ENCODE results near the gene POTED. TPM values are rescaled to one million over a fixed set of nuclear protein-coding genes. Genes with fewer than 3 reads are reported as not detected.
"Not testable (repeated sequence)": the region's sequence is repeated elsewhere in the genome, so short reads cannot be mapped to it uniquely, and the experiment has no call there.

Gene POTED
- total and polyA plus RNA-seq, 2 of the 4 experiments (the other 2 are of a cell fraction) = not detected

DNA sequence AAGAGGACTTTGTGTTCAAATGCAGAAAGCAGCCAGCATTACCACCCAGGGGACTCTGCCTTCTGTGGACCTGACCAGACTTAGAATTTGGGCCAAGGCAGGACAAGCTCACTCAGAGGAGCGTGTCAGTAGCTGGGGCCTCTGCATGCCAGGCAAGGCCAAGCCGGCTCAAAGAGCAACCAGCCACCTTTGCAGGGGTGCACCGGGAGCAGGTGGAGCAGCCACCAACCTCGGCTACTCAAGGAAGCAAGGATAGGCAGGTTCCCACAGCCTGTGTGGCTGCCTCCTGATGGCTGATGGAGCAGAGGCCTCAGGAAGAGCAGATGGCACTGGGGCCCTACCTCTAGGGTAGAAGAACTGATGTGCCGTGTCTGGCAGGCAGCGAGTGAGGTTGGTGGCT, 42.2 kb downstream of the POTED start:
- intact Hi-C loops (cut with micrococcal nuclease); CTCF ChIA-PET; H3K9me1 ChIP-seq (ENCODE audit: insufficient read depth, low read length); ATAC-seq (ENCODE audit: low read depth); H2AFZ ChIP-seq (replicated peaks; ENCODE audit: low read length, poor library complexity); in situ Hi-C loops (cut with MboI; ENCODE audit: low sequenced_read_pairs); H3K9me3 ChIP-seq (ENCODE audit: control insufficient read depth, insufficient read depth, low read length); POLR2A ChIA-PET (ENCODE audit: unreplicated experiment); H3K56ac ChIP-seq (ENCODE audit: extremely low read depth, insufficient read depth, low read length); H3K23ac ChIP-seq (ENCODE audit: low read depth, low read length); DNase-seq; H2BK20ac ChIP-seq (ENCODE audit: low read depth, low read length); H2BK15ac ChIP-seq (ENCODE audit: low read depth, low read length); H4K5ac ChIP-seq (ENCODE audit: low read depth, low read length); H3K79me1 ChIP-seq (ENCODE audit: low read depth in 1 of 2, low read length in 2 of 2); H4K20me1 ChIP-seq (ENCODE audit: insufficient read depth, low read length); H3K27me3 ChIP-seq (ENCODE audit: control insufficient read depth, insufficient read depth, low read length); H2BK120ac ChIP-seq (ENCODE audit: low read depth, low read length); H3K36me3 ChIP-seq (ENCODE audit: control insufficient read depth, insufficient read depth, low read length); H3K4ac ChIP-seq (ENCODE audit: low read depth, low read length); H2AK9ac ChIP-seq (replicated peaks; ENCODE audit: low read depth, low read length, poor library complexity); H3K9ac ChIP-seq (ENCODE audit: low read depth, low read length); H2BK5ac ChIP-seq (ENCODE audit: low read depth, low read length, poor library complexity, severe bottlenecking); H3K27ac ChIP-seq (ENCODE audit: insufficient read depth, low read length); H3K14ac ChIP-seq (replicated peaks; ENCODE audit: low read depth, low read length); H2AK5ac ChIP-seq (ENCODE audit: low read depth, low read length); H3K4me2 ChIP-seq (ENCODE audit: low read depth, low read length); H3K4me3 ChIP-seq (ENCODE audit: insufficient read depth, low read depth, low read length); H3K18ac ChIP-seq (ENCODE audit: low read depth, low read length); BruUV-seq (replicated peaks); dilution Hi-C loops (cut with HindIII; ENCODE audit: low sequenced_read_pairs, unreplicated experiment); H3K4me1 ChIP-seq (ENCODE audit: control insufficient read depth, insufficient read depth, low read length); H4K8ac ChIP-seq (ENCODE audit: low read depth in 2 of 2, low read length in 2 of 2); H4K91ac ChIP-seq (ENCODE audit: insufficient read depth, low read depth, low read length): not testable (repeated sequence)
- no CpG with 5 or more reads among the region's 6 CpGs for WGBS, 2 experiments (ENCODE audit: extremely low coverage in 2 of 2, insufficient read length in 1 of 2)

Small RNA genes within 50 kb of the gene (microRNA-seq; reads per million reads assigned to microRNA genes)
- gene AL050303.3 (ENCODE audit: insufficient read depth, insufficient read length) (not detected), gene MIR3118-1 (ENCODE audit: insufficient read depth in 1 of 2, insufficient read length in 1 of 2, unreplicated experiment in 1 of 2) (0 reads per million in 2 experiments), gene RNU6-286P (ENCODE audit: insufficient read depth, insufficient read length) (not detected)

Small RNA genes within 50 kb of the gene (small RNA-seq; reads per million reads assigned to genes)
- gene AL050303.3 = 0 reads per million in 5 experiments
- 0 reads per million in 5 experiments for gene MIR3118-1
- 0 reads per million in 5 experiments for gene RNU6-286P
